Colonic mucosa (tissue), 4 donors: ENCODE data around the gene CCDC60. TPM values are rescaled to one million over a fixed set of nuclear protein-coding genes. Genes with fewer than 3 reads are reported as not detected.

ENCODE experiments used
- DNase-seq: peaks from one replicate; pipeline ENCODE4 v3.0.0-alpha.2; 2020
- H3K27ac ChIP-seq: fragments of 200-600 bp; one replicate; pipeline ENCODE4 v1.8.0; 2021
- H3K27me3 ChIP-seq: fragments of 200-600 bp; one replicate; pipeline ENCODE4 v1.8.0; 2021
- H3K36me3 ChIP-seq: fragments of 200-600 bp; one replicate; pipeline ENCODE4 v1.8.0; 2021
- H3K4me1 ChIP-seq: fragments of 200-600 bp; one replicate; pipeline ENCODE4 v1.8.0; 2021; ENCODE audit warnings: mild to moderate bottlenecking
- H3K4me3 ChIP-seq: fragments of 200-600 bp; one replicate; pipeline ENCODE4 v1.8.0; 2021
- H3K9ac ChIP-seq, 2 donors: one replicate each; pipeline ENCODE4 v1.7.0; 2013; ENCODE audit warnings: control low read depth in 2 of 2, low read depth in 2 of 2, low read length in 2 of 2
- H3K9me3 ChIP-seq: fragments of 200-600 bp; one replicate; pipeline ENCODE4 v1.8.0; 2021
- CTCF ChIP-seq: fragments of 200-600 bp; IDR thresholded peaks from one replicate; pipeline ENCODE4 v1.8.0; 2022; ENCODE audit warnings: antibody characterized with exemption, mild to moderate bottlenecking
- intact Hi-C: fragments of 100-400 bp; cut with DNase I; formaldehyde crosslinking; loops from one replicate; pipeline ENCODE4 v1.14.1; 2022
- total RNA-seq, 2 donors: library from RNA; stranded (reverse); fragmentation: NEBNext Ultra II Directional in 1 of 2; extraction: Animal tissue kit (Norgen Biotek cat#: 25700) in 1 of 2; gene quantifications; one replicate each; pipeline ENCODE4 v1.2.1, GENCODE V29; 2021
- donor health status: healthy.
- donor health status: DM: no; HTN: no; CAD: no.
- donor health status: DM: no; HTN: no; CAD: no.

CCDC60 gene
- total RNA-seq, 2 donors from 2014 or later: 1.3 to 2.3 TPM

GRCh38 chr12:119410396-119410795 is 75.9 kb downstream of the CCDC60 start:
- DNase-seq: no peak
- no peaks in the 10 kb centered on the region for H3K36me3 ChIP-seq
- H3K4me1 ChIP-seq: no peaks in the 10 kb centered on the region
- H3K27me3 ChIP-seq: no peaks in the 10 kb centered on the region
- no peak for TF ChIP-seq CTCF
- intact Hi-C loops: loop anchor here (5.0 to 10.0 kb wide), 2 partner anchors 206 to 433 kb away; no protein-coding TSS in a partner anchor
- H3K27ac ChIP-seq: no peak overlapping the region
- H3K4me3 ChIP-seq: no peak overlapping the region
- H3K9ac ChIP-seq: no peak overlapping the region
- no peaks in the 10 kb centered on the region for H3K9me3 ChIP-seq

- intact Hi-C loops: loop anchor here (2.0 to 10.0 kb wide), 3 partner anchors 208 to 435 kb away; no protein-coding TSS in a partner anchor
- Histone ChIP-seq H3K27me3 (no peaks in the 10 kb centered on the region), H3K4me1 (no peaks in the 10 kb centered on the region), H3K9me3 (no peaks in the 10 kb centered on the region), H3K9ac (no peak overlapping the region), H3K27ac (no peak overlapping the region), H3K36me3 (no peaks in the 10 kb centered on the region), H3K4me3 (no peak overlapping the region)
- no peak for TF ChIP-seq CTCF
- DNase-seq: no peak
Observed at GRCh38 chr12:119412306-119412705, 77.8 kb downstream of the CCDC60 start.

- Histone ChIP-seq H3K4me1 (no peaks in the 10 kb centered on the region), H3K9ac (no peak overlapping the region), H3K27me3 (no peaks in the 10 kb centered on the region), H3K4me3 (no peak overlapping the region), H3K36me3 (no peaks in the 10 kb centered on the region), H3K9me3 (no peaks in the 10 kb centered on the region), H3K27ac (no peak overlapping the region)
- DNase-seq: peak; percentile 65
- intact Hi-C loops: loop anchor here (2.0 to 10.0 kb wide), 3 partner anchors 208 to 436 kb away; no protein-coding TSS in a partner anchor
- peak; percentile 82 for TF ChIP-seq CTCF
Observed at GRCh38 chr12:119412811-119413794, 78.6 kb downstream of the CCDC60 start.

GRCh38 chr12:119415714-119416113 is 81.2 kb downstream of the CCDC60 start:
- H3K27me3 ChIP-seq: no peaks in the 10 kb centered on the region
- no peak overlapping the region for H3K4me3 ChIP-seq
- intact Hi-C loops: loop anchor here (10.0 kb wide), 1 partner anchor 211 kb away; no protein-coding TSS in a partner anchor
- H3K36me3 ChIP-seq: no peaks in the 10 kb centered on the region
- DNase-seq: peak; percentile 25
- no peak overlapping the region for H3K9ac ChIP-seq
- no peak for TF ChIP-seq CTCF
- H3K9me3 ChIP-seq: no peaks in the 10 kb centered on the region
- H3K4me1 ChIP-seq: no peaks in the 10 kb centered on the region
- no peak overlapping the region for H3K27ac ChIP-seq

GRCh38 chr12:119417440-119417839 is 82.9 kb downstream of the CCDC60 start:
- DNase-seq: no peak
- intact Hi-C loops: loop anchor here (10.0 kb wide), 1 partner anchor 213 kb away; no protein-coding TSS in a partner anchor
- no peak overlapping the region for H3K27ac ChIP-seq

More at GRCh38 chr12:119417440-119417839, 82.9 kb downstream of the CCDC60 start:
- Histone ChIP-seq H3K9me3 (no peaks in the 10 kb centered on the region), H3K27me3 (no peaks in the 10 kb centered on the region), H3K9ac (no peak overlapping the region), H3K4me3 (no peak overlapping the region), H3K36me3 (no peaks in the 10 kb centered on the region), H3K4me1 (no peaks in the 10 kb centered on the region)
- no peak for TF ChIP-seq CTCF
